ENCODE measurements around the gene TRPM8.
"Not testable (repeated sequence)": the region's sequence is repeated elsewhere in the genome, so short reads cannot be mapped to it uniquely, and the experiment has no call there.

Gene TRPM8

DNA sequence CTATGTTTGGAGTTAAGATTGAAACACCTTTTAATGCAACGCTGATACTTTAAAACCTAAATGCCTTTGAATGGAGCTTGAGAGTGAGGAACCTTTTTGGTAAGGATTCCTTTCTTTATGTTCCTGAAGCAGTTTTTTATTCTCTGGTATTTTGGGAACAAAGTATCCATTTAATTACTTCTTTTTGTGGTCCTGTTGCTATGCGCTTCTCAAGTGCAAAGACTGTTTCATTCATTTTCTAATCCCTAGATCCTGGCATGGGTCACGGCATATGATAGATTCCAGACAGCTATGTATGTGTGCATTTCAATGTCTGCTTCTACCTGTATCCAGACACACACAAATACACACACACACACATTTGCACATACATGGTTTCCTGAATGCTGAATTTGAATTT, 28.0 kb downstream of the TRPM8 start:
- no peak overlapping the region for H3K27ac Mint-ChIP-seq
- no peak overlapping the region for H3K4me3 Mint-ChIP-seq
- peaks cover 8% of the 10 kb centered on the region for H3K9me3 Mint-ChIP-seq
- H3K27me3 Mint-ChIP-seq, result peaks cover 10% of the 10 kb centered on the region
- no peaks in the 10 kb centered on the region for H3K36me3 Mint-ChIP-seq (ENCODE audit: low read depth)
- intact Hi-C loops (cut with micrococcal nuclease), result no loop called here
- peaks cover 5% of the 10 kb centered on the region for H3K4me1 Mint-ChIP-seq (ENCODE audit: low read depth)

DNA sequence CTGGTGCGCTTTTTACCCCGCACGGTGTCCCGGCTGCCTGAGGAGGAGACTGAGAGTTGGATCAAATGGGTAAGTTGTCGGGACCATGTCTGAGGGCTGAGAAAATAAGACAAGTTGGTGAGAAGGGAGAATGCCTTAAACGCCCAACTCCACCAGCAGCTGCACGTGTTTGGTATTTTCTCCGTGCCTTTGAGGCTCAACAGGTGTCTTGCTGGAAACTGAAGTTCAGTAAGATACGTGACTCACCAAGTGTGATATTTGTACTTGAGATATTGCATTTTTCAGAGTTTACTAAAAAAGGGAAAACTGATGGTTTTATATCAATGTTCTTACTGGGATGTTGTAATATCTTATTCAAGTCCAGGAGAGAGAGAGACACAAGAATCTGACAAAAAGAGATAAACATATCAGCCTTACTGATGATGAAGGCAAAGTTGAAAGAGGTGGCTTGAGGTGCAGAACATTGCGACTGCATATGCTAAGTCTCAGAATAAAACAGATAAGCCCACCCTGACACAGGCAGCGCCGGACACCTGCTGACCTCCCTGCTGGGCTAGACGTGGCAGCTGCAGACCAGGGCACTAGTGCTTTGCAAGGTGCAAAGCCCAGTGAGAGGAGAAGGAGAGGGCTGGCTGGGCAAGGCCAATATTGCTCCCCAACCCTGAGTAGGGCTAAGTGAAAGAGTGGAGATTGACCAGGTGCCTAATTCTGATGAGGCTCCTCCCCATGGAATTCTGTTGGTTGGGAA, 33.1 kb downstream of the TRPM8 start:
- Mint-ChIP-seq H3K4me3 (no peak overlapping the region), H3K27ac (no peak overlapping the region), H3K36me3 (ENCODE audit: low read depth) (no peaks in the 10 kb centered on the region), H3K9me3 (no peaks in the 10 kb centered on the region), H3K4me1 (ENCODE audit: low read depth) (no peaks in the 10 kb centered on the region), H3K27me3 (peaks cover 4% of the 10 kb centered on the region)
- intact Hi-C loops (cut with micrococcal nuclease), result no loop called here

DNA sequence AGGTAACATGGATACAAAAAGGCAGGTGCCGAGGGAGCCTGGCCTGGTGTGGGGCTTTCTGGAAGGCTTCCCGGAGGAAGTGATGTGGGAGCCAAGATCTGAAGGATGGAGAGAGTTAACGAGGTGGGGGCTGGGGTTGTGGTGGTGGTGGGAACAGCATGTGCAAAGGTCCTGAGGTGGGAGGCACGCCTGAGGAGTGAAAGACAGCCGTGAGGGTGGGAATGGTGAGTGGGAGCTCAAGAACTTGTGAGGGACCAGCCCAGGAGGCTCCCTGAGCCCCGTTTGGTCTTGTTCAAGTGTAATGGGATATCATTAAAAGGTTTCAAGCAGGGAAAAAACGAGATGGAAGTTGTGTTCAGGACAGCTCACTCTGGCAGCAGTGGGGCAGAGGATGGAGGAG, 35.2 kb downstream of the TRPM8 start:
- H3K4me3 Mint-ChIP-seq, result no peak overlapping the region
- no peak overlapping the region for H3K27ac Mint-ChIP-seq
- intact Hi-C loops (cut with micrococcal nuclease), result no loop called here
- H3K36me3 Mint-ChIP-seq (ENCODE audit: low read depth), result no peaks in the 10 kb centered on the region
- peaks cover 4% of the 10 kb centered on the region for H3K27me3 Mint-ChIP-seq
- no peaks in the 10 kb centered on the region for H3K4me1 Mint-ChIP-seq (ENCODE audit: low read depth)
- no peaks in the 10 kb centered on the region for H3K9me3 Mint-ChIP-seq

DNA sequence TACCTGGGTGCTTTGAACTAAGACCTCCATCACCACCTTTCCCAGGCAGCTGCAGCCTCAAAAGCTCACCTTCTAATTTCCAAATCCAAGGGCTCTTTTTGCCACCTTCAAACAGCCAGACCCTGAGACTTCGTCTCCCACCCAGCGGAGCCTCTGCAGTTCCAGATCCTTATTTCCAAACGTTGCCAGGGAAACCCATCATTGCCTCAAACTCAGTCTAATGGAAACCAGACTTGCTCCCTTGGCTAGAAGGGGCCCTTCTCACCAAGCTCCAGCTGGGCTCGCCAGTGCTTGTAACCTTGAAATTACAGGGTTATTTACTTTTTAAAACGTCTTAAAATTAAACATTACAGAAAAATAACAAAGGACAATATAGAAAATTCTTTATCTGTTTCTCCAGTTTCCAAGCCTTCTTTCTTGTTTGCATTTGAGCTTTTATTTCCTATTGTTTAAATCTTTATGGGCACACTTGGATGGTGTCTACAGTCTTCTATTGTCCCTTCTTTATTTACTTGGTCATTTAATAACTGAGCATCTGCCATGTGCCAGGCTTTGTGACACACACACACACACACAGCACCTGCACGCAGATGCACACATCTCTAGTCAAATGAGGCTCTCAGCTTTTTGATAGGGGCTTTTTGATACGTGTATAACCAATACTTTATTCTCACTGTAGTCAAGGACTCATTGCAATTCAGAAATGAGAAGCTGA, 36.1 kb downstream of the TRPM8 start:
- Mint-ChIP-seq H3K9me3 (no peaks in the 10 kb centered on the region), H3K36me3 (ENCODE audit: low read depth) (no peaks in the 10 kb centered on the region), H3K4me1 (ENCODE audit: low read depth) (no peaks in the 10 kb centered on the region), H3K4me3 (no peak overlapping the region), H3K27ac (no peak overlapping the region), H3K27me3 (peaks cover 4% of the 10 kb centered on the region)
- intact Hi-C loops (cut with micrococcal nuclease), result no loop called here

DNA sequence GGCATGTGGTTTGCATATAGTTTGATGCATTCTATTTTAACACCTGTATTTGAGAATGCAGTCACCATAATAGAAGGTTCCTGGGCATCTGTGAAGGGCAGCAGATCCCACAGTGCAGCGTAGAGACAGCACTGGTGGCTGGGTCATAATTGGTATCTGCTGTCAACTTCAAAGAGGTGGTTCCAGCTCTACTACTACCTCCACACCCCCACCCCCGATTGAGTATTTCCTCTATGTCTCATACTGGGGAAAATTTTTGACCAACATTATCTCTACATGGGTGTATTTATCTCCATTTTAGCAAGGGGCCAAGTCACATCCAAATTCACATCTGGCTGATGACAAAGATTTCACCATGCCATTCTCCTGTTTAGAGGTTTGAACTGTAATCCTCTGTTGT, 43.0 kb downstream of the TRPM8 start:
- Mint-ChIP-seq H3K27me3 (no peaks in the 10 kb centered on the region), H3K9me3 (no peaks in the 10 kb centered on the region), H3K4me1 (ENCODE audit: low read depth) (no peaks in the 10 kb centered on the region), H3K4me3 (no peak overlapping the region), H3K27ac (no peak overlapping the region), H3K36me3 (ENCODE audit: low read depth) (no peaks in the 10 kb centered on the region)
- intact Hi-C loops (cut with micrococcal nuclease), result no loop called here

DNA sequence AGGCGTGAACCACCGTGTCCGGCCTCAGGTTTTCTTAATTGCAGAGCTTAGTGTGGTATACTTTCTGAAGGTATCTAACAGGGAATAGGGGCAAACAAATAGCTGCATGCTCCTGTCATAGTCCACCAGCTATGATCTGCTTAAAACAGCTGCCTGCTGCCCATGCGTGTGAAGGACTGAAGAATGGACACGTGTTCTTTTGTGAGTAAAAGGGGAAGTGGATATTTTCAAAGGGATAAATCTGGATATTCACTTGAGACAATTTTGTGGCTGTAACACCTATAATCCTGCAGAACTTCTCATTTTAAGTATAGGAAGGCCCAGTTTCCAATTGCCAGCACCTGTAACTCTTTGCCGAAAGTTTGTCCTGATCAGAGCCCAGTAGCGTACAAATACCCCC, 44.7 kb downstream of the TRPM8 start:
- no peak overlapping the region for H3K27ac Mint-ChIP-seq
- H3K36me3 Mint-ChIP-seq (ENCODE audit: low read depth), result no peaks in the 10 kb centered on the region
- no peaks in the 10 kb centered on the region for H3K27me3 Mint-ChIP-seq
- no peak overlapping the region for H3K4me3 Mint-ChIP-seq
- intact Hi-C loops (cut with micrococcal nuclease), result no loop called here
- H3K4me1 Mint-ChIP-seq (ENCODE audit: low read depth), result no peaks in the 10 kb centered on the region
- no peaks in the 10 kb centered on the region for H3K9me3 Mint-ChIP-seq

DNA sequence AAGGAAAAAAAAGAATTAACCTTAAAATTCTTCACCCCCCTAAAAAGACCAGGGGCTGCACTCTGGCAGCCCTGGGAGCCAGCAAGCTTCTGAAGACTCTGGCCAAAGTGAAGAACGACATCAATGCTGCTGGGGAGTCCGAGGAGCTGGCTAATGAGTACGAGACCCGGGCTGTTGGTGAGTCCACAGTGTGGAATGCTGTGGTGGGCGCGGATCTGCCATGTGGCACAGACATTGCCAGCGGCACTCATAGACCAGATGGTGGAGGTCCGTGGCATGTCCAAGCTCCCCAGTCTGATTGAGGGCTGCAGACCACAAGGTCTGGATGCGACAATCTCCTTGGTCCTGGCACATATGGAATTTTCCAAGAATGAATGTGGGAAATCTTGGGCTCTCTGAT, 47.4 kb downstream of the TRPM8 start:
- Mint-ChIP-seq H3K4me3 (no peak overlapping the region), H3K4me1 (ENCODE audit: low read depth) (no peaks in the 10 kb centered on the region), H3K27ac (no peak overlapping the region), H3K36me3 (ENCODE audit: low read depth) (no peaks in the 10 kb centered on the region), H3K27me3 (peaks cover 1% of the 10 kb centered on the region), H3K9me3 (no peaks in the 10 kb centered on the region)
- intact Hi-C loops (cut with micrococcal nuclease), result no loop called here

DNA sequence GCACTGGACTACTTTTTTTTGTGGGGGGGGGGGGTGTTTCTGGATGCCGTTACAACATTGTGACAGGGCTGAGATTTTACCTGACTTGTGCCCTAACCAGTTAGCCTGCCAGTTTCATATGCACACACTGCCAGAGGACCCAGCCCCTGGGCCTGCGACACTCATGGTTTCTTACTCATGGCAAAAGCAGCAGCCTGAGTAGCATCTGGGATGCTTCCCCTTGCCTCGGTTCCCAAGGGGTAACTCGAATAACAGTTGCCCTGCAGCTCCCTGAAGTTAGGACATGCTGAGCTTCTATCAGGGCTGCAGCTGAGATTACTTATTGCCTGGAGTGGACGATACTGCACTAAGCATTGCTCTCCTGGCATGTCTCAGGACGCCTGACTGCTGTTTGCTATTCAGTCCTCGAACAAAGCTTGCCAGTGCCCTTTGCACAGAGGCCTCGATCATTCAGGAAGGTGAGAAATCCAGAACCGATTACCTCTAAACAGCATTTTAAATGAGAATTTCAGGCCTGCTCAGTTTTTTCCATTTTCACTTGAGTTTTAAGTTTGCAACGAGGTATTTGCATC, 47.9 kb downstream of the TRPM8 start:
- intact Hi-C loops (cut with micrococcal nuclease), result no loop called here
- Mint-ChIP-seq H3K4me1 (ENCODE audit: low read depth) (no peaks in the 10 kb centered on the region), H3K9me3 (no peaks in the 10 kb centered on the region), H3K27ac (no peak overlapping the region), H3K4me3 (no peak overlapping the region), H3K36me3 (ENCODE audit: low read depth) (no peaks in the 10 kb centered on the region), H3K27me3 (peaks cover 1% of the 10 kb centered on the region)

DNA sequence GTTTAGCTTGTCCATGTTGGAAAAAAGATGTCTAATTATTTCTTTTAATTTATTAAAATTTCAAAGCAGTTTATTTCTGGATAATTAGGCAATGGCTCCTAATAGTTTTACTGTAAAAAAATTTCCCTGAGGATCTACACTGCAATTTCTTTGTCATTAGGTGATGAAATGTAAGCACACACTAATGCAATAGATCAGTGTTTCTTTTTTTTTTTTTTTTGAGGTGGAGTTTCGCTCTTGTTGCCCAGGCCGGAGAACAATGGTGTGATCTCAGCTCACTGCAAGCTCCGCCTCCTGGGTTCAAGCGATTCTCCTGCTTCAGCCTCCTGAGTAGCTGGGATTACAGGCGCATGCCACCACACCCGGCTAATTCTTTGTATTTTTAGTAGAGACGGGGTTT, 48.5 kb downstream of the TRPM8 start:
- intact Hi-C loops (cut with micrococcal nuclease); H3K4me3 Mint-ChIP-seq; H3K36me3 Mint-ChIP-seq (ENCODE audit: low read depth); H3K27me3 Mint-ChIP-seq; H3K9me3 Mint-ChIP-seq; H3K27ac Mint-ChIP-seq; H3K4me1 Mint-ChIP-seq (ENCODE audit: low read depth): not testable (repeated sequence)

DNA sequence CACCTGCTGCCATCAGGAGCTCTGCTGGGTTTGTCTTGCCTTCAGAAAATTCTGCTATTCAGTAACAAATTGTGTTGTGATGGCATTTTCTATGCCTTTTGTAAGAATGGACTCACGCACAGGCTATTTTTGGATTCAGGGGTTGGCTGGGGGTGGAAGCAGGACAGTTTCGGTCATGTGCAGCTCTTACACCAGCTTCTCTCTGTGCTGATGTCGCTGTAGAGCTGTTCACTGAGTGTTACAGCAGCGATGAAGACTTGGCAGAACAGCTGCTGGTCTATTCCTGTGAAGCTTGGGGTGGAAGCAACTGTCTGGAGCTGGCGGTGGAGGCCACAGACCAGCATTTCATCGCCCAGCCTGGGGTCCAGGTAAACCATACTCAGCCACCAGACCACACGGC, 49.2 kb downstream of the TRPM8 start:
- H3K36me3 Mint-ChIP-seq (ENCODE audit: low read depth), result no peaks in the 10 kb centered on the region
- no peaks in the 10 kb centered on the region for H3K9me3 Mint-ChIP-seq
- intact Hi-C loops (cut with micrococcal nuclease), result no loop called here
- H3K4me1 Mint-ChIP-seq (ENCODE audit: low read depth), result no peaks in the 10 kb centered on the region
- H3K4me3 Mint-ChIP-seq, result no peak overlapping the region
- peaks cover 1% of the 10 kb centered on the region for H3K27me3 Mint-ChIP-seq
- no peak overlapping the region for H3K27ac Mint-ChIP-seq

DNA sequence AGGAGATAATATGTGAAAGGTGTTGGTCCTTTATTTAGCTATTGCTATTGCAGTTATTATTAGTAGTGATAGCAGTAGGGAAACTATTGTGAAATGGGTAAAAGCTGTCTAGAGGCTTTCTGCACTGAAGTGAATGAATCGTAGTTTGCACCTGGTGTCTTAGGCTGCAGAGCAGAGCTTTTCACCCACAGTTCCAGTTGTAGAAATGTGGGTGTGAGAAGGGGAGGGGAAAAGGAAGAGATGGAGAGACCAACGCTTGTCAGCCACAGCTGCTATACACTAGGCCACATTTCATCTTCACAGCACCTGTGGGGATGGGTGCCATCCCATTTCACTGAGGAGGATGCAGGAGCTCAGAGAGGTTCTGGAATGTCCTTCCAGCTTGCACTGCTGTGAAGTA, 50.0 kb downstream of the TRPM8 start:
- no peak overlapping the region for H3K4me3 Mint-ChIP-seq
- intact Hi-C loops (cut with micrococcal nuclease), result no loop called here
- no peaks in the 10 kb centered on the region for H3K9me3 Mint-ChIP-seq
- H3K27me3 Mint-ChIP-seq, result peaks cover 1% of the 10 kb centered on the region
- no peaks in the 10 kb centered on the region for H3K36me3 Mint-ChIP-seq (ENCODE audit: low read depth)
- H3K4me1 Mint-ChIP-seq (ENCODE audit: low read depth), result no peaks in the 10 kb centered on the region
- no peak overlapping the region for H3K27ac Mint-ChIP-seq

DNA sequence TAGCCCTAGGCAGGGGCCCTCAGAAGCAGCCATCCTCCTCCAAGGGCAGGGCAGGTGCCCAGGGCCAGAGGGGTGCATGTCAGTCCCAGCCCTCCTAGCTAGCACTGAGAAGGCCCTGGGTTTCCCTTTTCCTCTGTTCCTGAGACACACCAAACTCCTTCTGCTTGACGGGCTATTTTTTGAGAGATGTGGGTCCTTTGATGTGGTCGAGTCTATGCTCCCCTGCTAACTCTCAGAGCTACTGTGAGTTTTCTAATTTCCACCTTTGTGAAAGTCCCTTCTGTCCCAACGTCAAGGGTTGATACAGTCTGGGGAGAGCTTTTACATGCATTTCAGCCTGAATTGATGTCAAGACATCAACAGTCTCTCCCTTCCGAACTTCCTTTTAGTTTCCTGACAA, 51.4 kb downstream of the TRPM8 start:
- Mint-ChIP-seq H3K27me3 (peaks cover 1% of the 10 kb centered on the region), H3K27ac (no peak overlapping the region), H3K9me3 (no peaks in the 10 kb centered on the region), H3K4me1 (ENCODE audit: low read depth) (no peaks in the 10 kb centered on the region), H3K4me3 (no peak overlapping the region), H3K36me3 (ENCODE audit: low read depth) (no peaks in the 10 kb centered on the region)
- intact Hi-C loops (cut with micrococcal nuclease), result no loop called here

DNA sequence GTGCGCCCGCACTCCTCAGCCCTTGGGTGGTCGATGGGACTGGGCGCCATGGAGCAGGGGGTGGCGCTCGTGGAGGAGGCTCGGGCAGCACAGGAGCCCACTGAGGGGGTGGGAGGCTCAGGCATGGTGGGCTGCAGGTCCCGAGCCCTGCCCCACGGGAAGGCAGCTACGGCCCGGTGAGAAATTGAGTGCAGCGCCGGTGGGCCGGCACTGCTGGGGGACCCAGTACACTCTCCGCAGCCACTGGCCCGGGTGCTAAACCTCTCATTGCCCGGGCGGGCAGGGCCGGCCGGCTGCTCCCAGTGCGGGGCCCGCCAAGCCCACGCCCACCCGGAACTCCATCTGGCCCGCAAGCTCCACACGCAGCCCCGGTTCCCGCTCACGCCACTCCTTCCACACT, 55.3 kb downstream of the TRPM8 start:
- H3K4me3 Mint-ChIP-seq; H3K27ac Mint-ChIP-seq; H3K27me3 Mint-ChIP-seq; H3K36me3 Mint-ChIP-seq (ENCODE audit: low read depth); intact Hi-C loops (cut with micrococcal nuclease); H3K4me1 Mint-ChIP-seq (ENCODE audit: low read depth); H3K9me3 Mint-ChIP-seq: not testable (repeated sequence)

DNA sequence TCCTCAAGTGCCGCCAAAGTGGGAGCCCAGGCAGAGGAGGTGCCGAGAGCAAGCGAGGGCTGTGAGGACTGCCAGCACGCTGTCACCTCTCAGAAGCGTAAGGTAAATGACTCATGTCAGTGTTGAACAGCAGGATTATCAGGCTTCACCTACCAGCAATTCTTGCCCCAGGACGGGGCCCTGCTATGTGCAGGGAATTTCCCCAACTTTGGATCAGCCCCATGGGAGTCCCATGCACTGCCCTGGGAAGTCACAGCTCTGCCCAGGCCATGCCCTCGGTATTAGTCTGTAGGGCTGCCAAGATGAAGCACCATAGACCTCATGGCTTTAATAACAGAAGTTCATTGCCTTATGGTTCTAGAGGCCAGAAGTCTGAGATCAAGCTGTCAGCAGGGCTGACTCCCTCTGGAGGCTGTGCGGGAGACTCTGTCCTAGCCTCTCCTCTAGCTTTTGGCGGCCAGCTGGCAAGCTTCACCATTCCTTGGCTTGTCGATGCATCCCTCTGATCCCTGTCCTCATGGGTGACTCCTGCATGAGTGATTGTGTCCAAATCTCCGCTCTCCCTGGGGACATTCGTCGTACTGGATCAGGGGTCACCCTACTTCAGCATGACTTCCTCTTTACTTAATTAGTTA, 55.9 kb downstream of the TRPM8 start:
- Mint-ChIP-seq H3K4me1 (ENCODE audit: low read depth) (no peaks in the 10 kb centered on the region), H3K27ac (no peak overlapping the region), H3K9me3 (no peaks in the 10 kb centered on the region), H3K4me3 (no peak overlapping the region), H3K27me3 (peaks cover 2% of the 10 kb centered on the region), H3K36me3 (ENCODE audit: low read depth) (no peaks in the 10 kb centered on the region)
- intact Hi-C loops (cut with micrococcal nuclease), result no loop called here

Data from dendritic cell treated with granulocyte-macrophage colony-stimulating factor and Interleukin-4, amounts not matched to agents 40 ng/mL and 50 ng/mL, for 4 days (primary cell).